Activated CD4-positive, alpha-beta T cell treated with anti-CD3 and anti-CD28 coated beads for 36 hours (primary cell): ENCODE measurements around the gene BTG4. TPM values are rescaled to one million over a fixed set of nuclear protein-coding genes. Genes with fewer than 3 reads are reported as not detected.

ENCODE experiments used
- ATAC-seq: fragments of 200-7000 bp; cut with Tn5 transposase; one replicate; pipeline ENCODE4 v1.10.0; 2021; ENCODE audit warnings: mild to moderate bottlenecking, moderate library complexity
- CTCF ChIA-PET: fragments of 350-600 bp; sonication (Branson Sonifier 250); formaldehyde crosslinking; loops from one replicate; lab custom pipeline; 2021; ENCODE audit warnings: antibody characterized with exemption; lab: Charles Lee
- POLR2A ChIA-PET: fragments of 350-600 bp; sonication (Branson Sonifier 250); formaldehyde crosslinking; loops from one replicate; lab custom pipeline; 2021; ENCODE audit warnings: antibody characterized with exemption, inconsistent platforms; lab: Charles Lee
- DNase-seq: peaks from one replicate; pipeline ENCODE4 v3.0.0-alpha.2; 2020
- H3K27ac Mint-ChIP-seq: one replicate; pipeline ENCODE4 v1.8.0; 2021; ENCODE audit warnings: mixed read lengths
- H3K27me3 Mint-ChIP-seq: one replicate; pipeline ENCODE4 v1.8.0; 2021; ENCODE audit warnings: mixed read lengths
- H3K36me3 Mint-ChIP-seq: one replicate; pipeline ENCODE4 v1.8.0; 2021; ENCODE audit warnings: low read depth, mixed read lengths
- H3K4me1 Mint-ChIP-seq: one replicate; pipeline ENCODE4 v1.8.0; 2021; ENCODE audit warnings: mixed read lengths
- H3K4me3 Mint-ChIP-seq: one replicate; pipeline ENCODE4 v1.8.0; 2021; ENCODE audit warnings: mild to moderate bottlenecking, moderate library complexity, mixed read lengths
- H3K9me3 Mint-ChIP-seq: one replicate; pipeline ENCODE4 v1.8.0; 2021; ENCODE audit warnings: low read depth, mixed read lengths
- intact Hi-C, 2 experiments: fragments of 100-400 bp; cut with DNase I in 1 of 2; cut with micrococcal nuclease in 1 of 2; formaldehyde crosslinking; loops; one replicate each; pipeline versions ENCODE4 v1.14.2 to v1.15.1; 2022 to 2024; cut with DNase I, micrococcal nuclease
- total RNA-seq, 2 experiments: library from RNA; stranded (reverse); gene quantifications; one replicate each; pipeline ENCODE4 v1.2.3, GENCODE V29; 2021

BTG4 gene
- total RNA-seq = not detected

GRCh38 chr11:111512296-111513239 lies at the start of gene BTG4:
TSS of gene BTG4 (minus strand) at chr11:111512386. CDS start at chr11:111498776, 13,610 bp downstream.
- no peak within 1 kb of the TSS for H3K27ac Mint-ChIP-seq
- H3K4me3 Mint-ChIP-seq = peak within 1 kb of the TSS; percentile 61
- DNase-seq (peak; percentile 60), ATAC-seq (peak; percentile 59)
- intact Hi-C loops = no loop called here
- H3K4me1 Mint-ChIP-seq = peaks cover 17% of the 10 kb centered on the region
- ChIA-PET POLR2A (interaction anchor here (1.0 kb wide), 1 partner anchor 19 kb away, joined by 4 read pairs; no protein-coding TSS in a partner anchor), CTCF (interaction anchor here (0.7 to 2.5 kb wide), 10 partner anchors 10 to 127 kb away, joined by 3 to 6 read pairs (median 3); no protein-coding TSS in a partner anchor)
- no peaks in the 10 kb centered on the region for H3K9me3 Mint-ChIP-seq
- H3K27me3 Mint-ChIP-seq = peaks cover 40% of the 10 kb centered on the region
- H3K36me3 Mint-ChIP-seq = no peaks in the 10 kb centered on the region

- H3K27ac Mint-ChIP-seq = no peak overlapping the region
- peaks cover under 1% of the 10 kb centered on the region for H3K9me3 Mint-ChIP-seq
- DNase-seq = no peak
- intact Hi-C loops = no loop called here
- ChIA-PET POLR2A (no interaction called here), CTCF (interaction anchor here (0.6 to 3.3 kb wide), 10 partner anchors 10 to 309 kb away, joined by 3 to 13 read pairs (median 4); partner anchors contain the start of gene ALG9)
- H3K36me3 Mint-ChIP-seq = peaks cover 3% of the 10 kb centered on the region
- no peak for ATAC-seq
- no peak overlapping the region for H3K4me3 Mint-ChIP-seq
- H3K27me3 Mint-ChIP-seq = no peaks in the 10 kb centered on the region
- no peaks in the 10 kb centered on the region for H3K4me1 Mint-ChIP-seq
Measured at GRCh38 chr11:111561791-111562325, 49.7 kb upstream of the BTG4 start.

- H3K27me3 Mint-ChIP-seq = no peaks in the 10 kb centered on the region
- H3K27ac Mint-ChIP-seq = no peak overlapping the region
- H3K4me1 Mint-ChIP-seq = no peaks in the 10 kb centered on the region
- POLR2A ChIA-PET = no interaction called here
- intact Hi-C loops = no loop called here
- ATAC-seq (no peak), DNase-seq (no peak)
- H3K9me3 Mint-ChIP-seq = peaks cover 1% of the 10 kb centered on the region
- H3K36me3 Mint-ChIP-seq = peaks cover 5% of the 10 kb centered on the region
- H3K4me3 Mint-ChIP-seq = no peak overlapping the region
- CTCF ChIA-PET = interaction anchor here (0.5 to 3.3 kb wide), 7 partner anchors 10 to 310 kb away, joined by 3 to 13 read pairs (median 4); partner anchors contain the start of gene ALG9
Measured at GRCh38 chr11:111561306-111561705, 49.1 kb upstream of the BTG4 start.

GRCh38 chr11:111560800-111561199 lies 48.6 kb upstream of the BTG4 start:
- Mint-ChIP-seq H3K27me3 (no peaks in the 10 kb centered on the region), H3K36me3 (peaks cover 9% of the 10 kb centered on the region), H3K27ac (no peak overlapping the region), H3K4me3 (no peak overlapping the region), H3K4me1 (no peaks in the 10 kb centered on the region), H3K9me3 (peaks cover 1% of the 10 kb centered on the region)
- no peak for ATAC-seq
- POLR2A ChIA-PET = no interaction called here
- CTCF ChIA-PET = interaction anchor here (0.5 to 3.3 kb wide), 8 partner anchors 10 to 281 kb away, joined by 3 to 13 read pairs (median 4); no protein-coding TSS in a partner anchor
- no peak for DNase-seq
- intact Hi-C loops = no loop called here

GRCh38 chr11:111559800-111560464 lies 47.7 kb upstream of the BTG4 start:
- Mint-ChIP-seq H3K27ac (no peak overlapping the region), H3K36me3 (peaks cover 12% of the 10 kb centered on the region), H3K4me3 (no peak overlapping the region), H3K9me3 (peaks cover 1% of the 10 kb centered on the region), H3K27me3 (no peaks in the 10 kb centered on the region), H3K4me1 (no peaks in the 10 kb centered on the region)
- POLR2A ChIA-PET = interaction anchor here (0.6 kb wide), 1 partner anchor 277 kb away, joined by 3 read pairs; no protein-coding TSS in a partner anchor
- CTCF ChIA-PET = interaction anchor here (0.7 to 3.3 kb wide), 5 partner anchors 13 to 282 kb away, joined by 3 to 13 read pairs (median 4); no protein-coding TSS in a partner anchor
- intact Hi-C loops = no loop called here
- ATAC-seq = no peak
- no peak for DNase-seq

DNA sequence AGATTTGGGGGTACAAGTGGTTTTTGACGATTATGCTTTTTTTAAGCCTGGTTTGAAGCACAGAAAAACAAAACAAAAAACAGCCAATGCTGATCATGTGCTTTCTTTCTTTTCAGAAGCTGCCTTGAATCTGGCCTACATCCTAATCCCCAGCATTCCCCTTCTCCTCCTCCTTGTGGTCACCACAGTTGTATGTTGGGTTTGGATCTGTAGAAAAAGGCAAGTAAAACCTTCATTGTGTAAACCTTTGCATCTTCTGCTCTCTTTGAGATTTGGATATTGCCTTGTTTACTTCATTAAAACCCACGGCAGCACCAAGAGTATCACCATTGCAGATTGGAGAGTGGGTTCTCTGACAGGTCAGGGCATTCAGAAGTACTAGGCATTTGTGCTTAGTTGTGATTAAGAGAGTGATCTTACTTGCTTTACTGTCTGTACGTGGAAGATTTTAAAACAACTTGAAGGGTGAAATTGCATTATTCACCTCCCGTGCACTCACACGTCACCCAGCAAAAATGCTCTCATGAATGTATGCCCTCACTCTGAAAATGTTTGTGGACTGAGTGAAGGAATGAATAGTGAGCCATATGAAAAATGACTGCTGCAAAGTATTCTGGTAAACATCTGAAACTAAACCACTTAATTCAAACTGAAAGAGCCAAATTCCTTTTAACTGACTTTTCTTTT lies 45.4 kb upstream of the BTG4 start:
- intact Hi-C loops = no loop called here
- POLR2A ChIA-PET = no interaction called here
- peaks cover 1% of the 10 kb centered on the region for H3K9me3 Mint-ChIP-seq
- H3K27ac Mint-ChIP-seq = no peak overlapping the region
- peaks cover under 1% of the 10 kb centered on the region for H3K27me3 Mint-ChIP-seq
- DNase-seq (no peak), ATAC-seq (no peak)
- peaks cover 12% of the 10 kb centered on the region for H3K36me3 Mint-ChIP-seq
- CTCF ChIA-PET = no interaction called here
- H3K4me3 Mint-ChIP-seq = no peak overlapping the region
- H3K4me1 Mint-ChIP-seq = no peaks in the 10 kb centered on the region

DNA sequence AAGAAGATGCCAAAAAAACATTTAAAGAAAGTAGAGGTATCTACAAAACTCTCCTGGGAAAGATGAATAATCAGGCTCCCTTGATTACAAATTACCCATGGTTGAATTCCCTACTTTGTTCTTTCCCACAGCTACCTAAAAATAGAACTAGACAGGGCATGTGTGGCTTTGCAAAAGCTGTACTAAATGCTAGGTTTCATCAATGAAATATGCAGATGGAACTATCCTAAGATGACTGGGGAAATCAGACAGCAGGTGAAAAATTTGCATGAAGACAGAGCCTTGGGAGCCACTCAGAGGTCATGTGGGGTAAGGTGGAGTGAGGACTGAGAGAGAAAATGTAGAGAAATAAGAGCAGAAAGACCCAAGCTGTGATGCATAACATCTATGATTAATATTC lies 43.1 kb upstream of the BTG4 start:
- Mint-ChIP-seq H3K4me3 (no peak overlapping the region), H3K27ac (no peak overlapping the region), H3K9me3 (peaks cover 1% of the 10 kb centered on the region), H3K4me1 (no peaks in the 10 kb centered on the region), H3K27me3 (peaks cover 6% of the 10 kb centered on the region), H3K36me3 (peaks cover 12% of the 10 kb centered on the region)
- DNase-seq (no peak), ATAC-seq (no peak)
- intact Hi-C loops = no loop called here
- POLR2A ChIA-PET = no interaction called here
- CTCF ChIA-PET = interaction anchor here (0.7 to 1.4 kb wide), 2 partner anchors 18 to 100 kb away, joined by 3 read pairs; no protein-coding TSS in a partner anchor

DNA sequence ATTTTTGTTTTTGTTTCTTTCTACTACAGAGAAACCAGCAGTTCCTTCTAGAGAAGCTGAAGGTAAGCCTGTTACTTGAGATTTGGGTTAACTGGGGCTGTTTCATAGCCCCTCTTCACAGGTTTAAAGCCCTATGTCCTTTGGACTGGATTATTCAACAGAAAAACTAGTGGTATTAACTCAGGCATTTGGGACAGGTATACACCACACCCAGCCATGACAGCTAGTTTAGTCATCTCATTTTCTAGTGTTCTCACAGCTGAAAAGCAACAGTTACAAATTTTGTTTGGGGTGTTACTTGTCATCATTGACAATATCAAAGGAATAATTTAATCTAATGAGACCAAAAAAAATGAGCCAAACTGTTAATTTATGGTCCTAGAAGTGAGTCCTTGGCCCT lies 42.3 kb upstream of the BTG4 start:
- peaks cover 12% of the 10 kb centered on the region for H3K36me3 Mint-ChIP-seq
- H3K4me3 Mint-ChIP-seq = no peak overlapping the region
- no peak for ATAC-seq
- H3K4me1 Mint-ChIP-seq = no peaks in the 10 kb centered on the region
- H3K27ac Mint-ChIP-seq = no peak overlapping the region
- DNase-seq = no peak
- POLR2A ChIA-PET = no interaction called here
- peaks cover 9% of the 10 kb centered on the region for H3K27me3 Mint-ChIP-seq
- CTCF ChIA-PET = interaction anchor here (0.7 to 1.4 kb wide), 2 partner anchors 17 to 99 kb away, joined by 3 read pairs; no protein-coding TSS in a partner anchor
- intact Hi-C loops = no loop called here
- H3K9me3 Mint-ChIP-seq = peaks cover 1% of the 10 kb centered on the region

GRCh38 chr11:111550258-111550657 lies 38.1 kb upstream of the BTG4 start:
- H3K4me3 Mint-ChIP-seq = no peak overlapping the region
- ATAC-seq (no peak), DNase-seq (no peak)
- intact Hi-C loops = no loop called here
- H3K36me3 Mint-ChIP-seq = peaks cover under 1% of the 10 kb centered on the region
- POLR2A ChIA-PET = no interaction called here
- CTCF ChIA-PET = interaction anchor here (1.2 kb wide), 1 partner anchor 11 kb away, joined by 3 read pairs; no protein-coding TSS in a partner anchor
- no peaks in the 10 kb centered on the region for H3K4me1 Mint-ChIP-seq
- H3K27ac Mint-ChIP-seq = no peak overlapping the region
- H3K9me3 Mint-ChIP-seq = no peaks in the 10 kb centered on the region
- H3K27me3 Mint-ChIP-seq = peaks cover 15% of the 10 kb centered on the region

DNA sequence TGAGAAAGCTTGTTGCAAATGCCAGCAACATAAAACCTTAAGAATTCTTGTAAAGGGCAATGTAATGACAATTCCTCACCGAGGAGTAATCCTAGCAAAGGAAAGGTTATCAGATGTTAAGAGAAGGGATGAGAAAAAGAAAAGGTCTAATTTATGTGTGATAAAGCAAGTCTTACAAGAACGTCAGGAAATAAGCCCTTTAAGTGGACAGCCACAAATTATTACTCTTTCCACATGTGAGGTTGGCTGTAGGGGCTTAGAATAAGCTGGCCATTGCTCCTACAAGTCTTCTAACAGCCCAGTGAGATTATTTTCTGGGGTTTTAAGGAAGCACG lies 37.6 kb upstream of the BTG4 start:
- intact Hi-C loops = no loop called here
- Mint-ChIP-seq H3K4me3 (no peak overlapping the region), H3K27me3 (peaks cover 15% of the 10 kb centered on the region), H3K36me3 (no peaks in the 10 kb centered on the region), H3K27ac (no peak overlapping the region), H3K4me1 (no peaks in the 10 kb centered on the region), H3K9me3 (no peaks in the 10 kb centered on the region)
- ATAC-seq = no peak
- no peak for DNase-seq
- ChIA-PET POLR2A (no interaction called here), CTCF (no interaction called here)
